ENCODE data around the gene CACNA1I.

The CACNA1I gene

DNA sequence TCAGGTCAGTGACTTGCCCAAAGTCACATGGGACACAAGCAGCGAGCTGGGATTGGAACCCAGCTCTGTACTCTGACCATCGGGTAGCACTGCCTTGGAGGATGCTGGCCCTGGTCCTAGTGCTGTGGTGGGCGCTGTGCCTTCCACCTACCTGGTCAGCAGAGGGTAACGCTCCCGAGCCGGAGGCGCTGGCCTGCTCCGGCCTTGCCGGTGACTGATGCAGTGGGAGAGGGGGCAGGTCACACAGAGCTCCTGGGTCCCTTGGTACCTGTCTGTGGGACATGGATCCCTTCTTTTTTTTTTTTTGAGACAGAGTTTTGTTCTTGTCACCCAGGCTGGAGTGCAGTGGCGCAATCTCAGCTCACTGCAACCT, 43.0 kb downstream of the CACNA1I start:
- TF ChIP-seq NFRKB (IDR thresholded peaks at IDR 0.05) (no peak), BHLHE40 (IDR thresholded peaks at IDR 0.05; ENCODE audit: borderline replicate concordance) (no peak), TARDBP (IDR thresholded peaks at IDR 0.05) (no peak), L3MBTL2 (conservative IDR thresholded peaks at IDR 0.05) (no peak), LEF1 (IDR thresholded peaks at IDR 0.05; ENCODE audit: borderline replicate concordance) (no peak), ARNT (IDR thresholded peaks at IDR 0.05) (no peak), HDGF (IDR thresholded peaks at IDR 0.05; ENCODE audit: borderline replicate concordance) (no peak), CTBP1 (IDR thresholded peaks at IDR 0.05; ENCODE audit: borderline replicate concordance) (no peak), FOXM1 (IDR thresholded peaks at IDR 0.05; ENCODE audit: borderline replicate concordance) (no peak), FOXA1 (IDR thresholded peaks at IDR 0.05) (no peak), FOXK2 (IDR thresholded peaks at IDR 0.05) (no peak), SP1 (IDR thresholded peaks at IDR 0.05) (no peak), ELF4 (IDR thresholded peaks at IDR 0.05) (no peak), SUZ12 (IDR thresholded peaks at IDR 0.05) (no peak), ZNF384 (IDR thresholded peaks at IDR 0.05) (no peak)
- TF ChIP-seq, protein P1, sequence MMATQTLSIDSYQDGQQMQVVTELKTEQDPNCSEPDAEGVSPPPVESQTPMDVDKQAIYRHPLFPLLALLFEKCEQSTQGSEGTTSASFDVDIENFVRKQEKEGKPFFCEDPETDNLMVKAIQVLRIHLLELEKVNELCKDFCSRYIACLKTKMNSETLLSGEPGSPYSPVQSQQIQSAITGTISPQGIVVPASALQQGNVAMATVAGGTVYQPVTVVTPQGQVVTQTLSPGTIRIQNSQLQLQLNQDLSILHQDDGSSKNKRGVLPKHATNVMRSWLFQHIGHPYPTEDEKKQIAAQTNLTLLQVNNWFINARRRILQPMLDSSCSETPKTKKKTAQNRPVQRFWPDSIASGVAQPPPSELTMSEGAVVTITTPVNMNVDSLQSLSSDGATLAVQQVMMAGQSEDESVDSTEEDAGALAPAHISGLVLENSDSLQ (IDR thresholded peaks at IDR 0.05): no peak
- no peak for DNase-seq (ENCODE audit: extremely low spot score)
- ChIA-PET POLR2A (no interaction called here), CTCF (no interaction called here)

DNA sequence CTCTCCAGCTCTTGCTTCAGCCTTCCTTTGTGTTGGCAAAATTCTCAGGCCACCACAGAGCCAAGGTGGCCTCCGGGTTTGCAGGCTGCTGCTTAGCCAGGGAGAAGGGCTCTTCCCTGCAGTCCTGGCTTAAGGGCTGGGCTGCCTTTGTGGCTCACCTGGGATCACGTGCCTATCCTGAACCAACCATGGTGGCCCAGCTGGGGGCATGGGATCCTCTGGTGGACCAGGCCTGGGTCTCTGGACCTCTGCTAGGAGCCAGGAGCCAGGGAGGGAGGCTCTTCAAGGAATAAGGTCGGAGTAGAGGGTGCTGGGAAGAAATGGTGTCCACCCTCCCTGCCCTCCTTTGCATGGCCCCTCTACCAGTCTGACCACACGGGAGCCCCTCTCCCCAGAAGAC, 43.9 kb downstream of the CACNA1I start:
- TF ChIP-seq ZNF384 (IDR thresholded peaks at IDR 0.05) (no peak), BHLHE40 (IDR thresholded peaks at IDR 0.05; ENCODE audit: borderline replicate concordance) (no peak), FOXK2 (IDR thresholded peaks at IDR 0.05) (no peak), CTBP1 (IDR thresholded peaks at IDR 0.05; ENCODE audit: borderline replicate concordance) (no peak)
- POLR2A ChIA-PET: interaction anchor here (0.7 kb wide), 1 partner anchor 430 kb away, joined by 3 read pairs; no protein-coding TSS in a partner anchor
- DNase-seq (ENCODE audit: extremely low spot score): no peak
- CTCF ChIA-PET: no interaction called here

DNA sequence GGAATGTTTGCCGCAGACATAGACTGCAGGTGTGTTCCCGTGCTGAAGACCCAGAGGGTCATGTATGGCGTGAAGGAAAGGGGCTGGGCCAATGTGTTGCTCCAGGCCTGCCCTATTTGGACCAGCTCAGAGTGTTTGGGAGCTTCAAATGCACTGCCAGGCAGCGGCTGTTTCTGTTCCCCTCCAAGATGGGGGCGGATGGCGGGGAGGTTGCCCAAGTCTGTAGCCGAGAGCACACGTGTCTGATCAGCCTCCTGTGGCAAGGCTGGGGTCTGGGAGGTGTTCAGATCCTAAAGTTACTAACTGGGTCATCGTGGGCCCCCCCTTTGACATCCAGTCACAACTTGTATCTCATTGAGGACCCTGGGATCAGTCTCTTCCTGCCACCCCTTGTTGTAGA, 45.5 kb downstream of the CACNA1I start:
- DNase-seq (ENCODE audit: extremely low spot score): no peak
- ChIA-PET POLR2A (interaction anchor here (1.0 kb wide), 1 partner anchor 428 kb away, joined by 3 read pairs; no protein-coding TSS in a partner anchor), CTCF (no interaction called here)
- no peak for TF ChIP-seq SUZ12 (IDR thresholded peaks at IDR 0.05)
- no peak for TF ChIP-seq BHLHE40 (IDR thresholded peaks at IDR 0.05; ENCODE audit: borderline replicate concordance)
- no peak for TF ChIP-seq ELF4 (IDR thresholded peaks at IDR 0.05)
- no peak for TF ChIP-seq FOXM1 (IDR thresholded peaks at IDR 0.05; ENCODE audit: borderline replicate concordance)
- no peak for TF ChIP-seq LEF1 (IDR thresholded peaks at IDR 0.05; ENCODE audit: borderline replicate concordance)
- no peak for TF ChIP-seq FOXA1 (IDR thresholded peaks at IDR 0.05)
- no peak for TF ChIP-seq ARNT (IDR thresholded peaks at IDR 0.05)

DNA sequence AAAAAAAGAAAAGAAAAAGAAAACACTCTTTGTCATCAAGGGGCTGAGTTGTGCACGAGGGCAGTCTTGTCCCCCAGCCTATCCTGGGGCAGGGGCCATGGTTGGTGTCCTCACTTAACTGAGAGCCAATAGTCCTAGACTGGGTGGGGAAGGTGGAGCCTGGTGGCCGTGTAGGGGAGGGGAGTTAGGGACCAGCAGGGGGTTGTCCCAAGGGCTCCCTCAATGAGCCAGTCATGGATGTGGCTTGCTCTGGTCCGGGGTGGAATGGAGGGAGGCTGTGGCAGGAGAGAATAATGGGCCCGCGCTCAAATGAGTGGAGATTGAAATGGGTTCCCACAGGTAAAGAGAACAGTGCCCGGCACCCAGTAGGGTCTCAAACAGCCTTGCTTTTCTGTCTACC, 46.2 kb downstream of the CACNA1I start:
- ChIA-PET CTCF (no interaction called here), POLR2A (no interaction called here)
- DNase-seq (ENCODE audit: extremely low spot score): no peak
- TF ChIP-seq FOXK2 (IDR thresholded peaks at IDR 0.05) (no peak), ELF4 (IDR thresholded peaks at IDR 0.05) (no peak), CTBP1 (IDR thresholded peaks at IDR 0.05; ENCODE audit: borderline replicate concordance) (no peak), SUZ12 (IDR thresholded peaks at IDR 0.05) (no peak), ARNT (IDR thresholded peaks at IDR 0.05) (no peak), BHLHE40 (IDR thresholded peaks at IDR 0.05; ENCODE audit: borderline replicate concordance) (no peak), HDGF (IDR thresholded peaks at IDR 0.05; ENCODE audit: borderline replicate concordance) (no peak), FOXM1 (IDR thresholded peaks at IDR 0.05; ENCODE audit: borderline replicate concordance) (no peak), NFRKB (IDR thresholded peaks at IDR 0.05) (no peak), L3MBTL2 (conservative IDR thresholded peaks at IDR 0.05) (no peak), SP1 (IDR thresholded peaks at IDR 0.05) (no peak), FOXA1 (IDR thresholded peaks at IDR 0.05) (no peak), TARDBP (IDR thresholded peaks at IDR 0.05) (no peak), ZNF384 (IDR thresholded peaks at IDR 0.05) (no peak), LEF1 (IDR thresholded peaks at IDR 0.05; ENCODE audit: borderline replicate concordance) (no peak)
- TF ChIP-seq, protein P1 (IDR thresholded peaks at IDR 0.05): no peak

DNA sequence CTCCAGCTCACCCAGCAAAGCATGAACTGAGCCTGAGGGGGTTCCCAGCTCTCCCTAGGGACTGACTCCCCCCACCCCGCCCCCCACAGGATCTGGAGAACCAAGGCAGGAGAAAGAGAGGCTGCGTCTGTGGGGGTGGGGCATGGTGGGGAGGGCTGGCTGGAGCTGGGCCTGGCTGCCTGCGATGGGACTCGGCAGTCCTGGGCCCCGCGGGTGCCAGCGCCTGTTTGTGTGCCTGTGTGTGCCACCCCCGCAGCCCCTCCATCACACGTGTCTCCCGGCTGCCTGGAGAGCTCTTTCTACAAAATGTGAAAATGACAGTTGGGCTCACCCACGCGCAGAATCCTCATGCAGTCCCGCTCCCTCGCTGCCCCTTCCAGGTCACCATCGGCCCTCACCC, 46.8 kb downstream of the CACNA1I start:
- POLR2A ChIA-PET: no interaction called here
- TF ChIP-seq FOXA1 (IDR thresholded peaks at IDR 0.05) (no peak), ARNT (IDR thresholded peaks at IDR 0.05) (no peak), SUZ12 (IDR thresholded peaks at IDR 0.05) (no peak), ELF4 (IDR thresholded peaks at IDR 0.05) (no peak), ZNF384 (IDR thresholded peaks at IDR 0.05) (no peak), LEF1 (IDR thresholded peaks at IDR 0.05; ENCODE audit: borderline replicate concordance) (no peak), FOXK2 (IDR thresholded peaks at IDR 0.05) (no peak), L3MBTL2 (conservative IDR thresholded peaks at IDR 0.05) (no peak), FOXM1 (IDR thresholded peaks at IDR 0.05; ENCODE audit: borderline replicate concordance) (no peak)

DNA sequence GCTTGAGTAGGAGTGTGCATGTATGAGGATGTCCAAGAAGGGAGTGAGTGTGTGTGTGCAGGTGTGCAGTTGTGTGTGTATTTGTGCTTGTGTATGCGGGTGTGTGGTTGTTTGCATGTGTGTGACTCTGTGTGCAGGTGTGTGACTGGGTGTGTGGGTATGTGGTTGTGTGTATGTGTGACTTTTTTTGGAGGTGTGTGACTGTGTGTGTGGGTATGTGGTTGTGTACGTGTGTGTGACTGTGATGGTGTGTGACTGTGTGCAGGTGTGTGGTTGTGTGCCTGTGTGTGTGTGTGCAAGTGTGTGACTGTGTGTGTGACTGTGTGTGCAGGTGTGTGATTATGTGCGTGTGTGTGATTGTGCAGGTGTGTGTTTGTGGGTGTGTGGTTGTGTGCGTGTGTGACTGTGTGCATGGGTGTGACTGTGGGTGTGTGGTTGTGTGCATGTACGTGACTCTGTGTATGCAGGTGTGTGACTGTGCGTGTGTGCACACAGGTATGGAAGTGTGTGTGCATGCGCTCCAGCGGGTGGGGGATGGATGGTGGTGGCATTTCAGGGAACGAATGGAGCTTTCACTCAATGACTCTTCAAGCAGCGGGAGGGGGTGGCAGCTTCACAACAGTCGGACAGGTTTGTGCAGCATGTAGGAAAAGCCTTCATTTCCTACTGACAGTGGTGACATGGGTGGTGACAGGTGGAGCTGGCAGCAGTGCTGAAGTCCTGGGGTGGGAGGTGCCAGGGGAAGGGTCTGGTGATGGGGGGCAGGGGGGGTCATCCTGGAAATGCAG, 47.6 kb downstream of the CACNA1I start:
- DNase-seq (ENCODE audit: extremely low spot score): no peak
- ChIA-PET CTCF (no interaction called here), POLR2A (no interaction called here)
- no peak for TF ChIP-seq TARDBP (IDR thresholded peaks at IDR 0.05)
- no peak for TF ChIP-seq LEF1 (IDR thresholded peaks at IDR 0.05; ENCODE audit: borderline replicate concordance)
- no peak for TF ChIP-seq NFRKB (IDR thresholded peaks at IDR 0.05)
- TF ChIP-seq L3MBTL2 (conservative IDR thresholded peaks at IDR 0.05): no peak
- no peak for TF ChIP-seq CTBP1 (IDR thresholded peaks at IDR 0.05; ENCODE audit: borderline replicate concordance)
- TF ChIP-seq ARNT (IDR thresholded peaks at IDR 0.05): no peak
- TF ChIP-seq ZNF384 (IDR thresholded peaks at IDR 0.05): no peak
- TF ChIP-seq SUZ12 (IDR thresholded peaks at IDR 0.05): no peak
- no peak for TF ChIP-seq FOXK2 (IDR thresholded peaks at IDR 0.05)
- no peak for TF ChIP-seq HDGF (IDR thresholded peaks at IDR 0.05; ENCODE audit: borderline replicate concordance)
- TF ChIP-seq FOXM1 (IDR thresholded peaks at IDR 0.05; ENCODE audit: borderline replicate concordance): no peak

More for the DNA sequence above, 46.8 kb downstream of the CACNA1I start:
- CTCF ChIA-PET: no interaction called here
- DNase-seq (ENCODE audit: extremely low spot score): no peak
